ENCODE data around the gene KRT86.

Gene KRT86

GRCh38 chr12:52352951-52353350, 78.5 kb downstream of the KRT86 start:
- TF ChIP-seq POLR2A (IDR thresholded peaks at IDR 0.05; ENCODE audit: low read depth, low read length) (no peak), POLR2AphosphoS5 (IDR thresholded peaks at IDR 0.05; ENCODE audit: low read depth, low read length) (no peak), TAF1 (IDR thresholded peaks at IDR 0.05; ENCODE audit: borderline replicate concordance, low read depth, low read length) (no peak)
- DNase-seq (ENCODE audit: insufficient read length) (no peak), FAIRE-seq (no peak)

DNA sequence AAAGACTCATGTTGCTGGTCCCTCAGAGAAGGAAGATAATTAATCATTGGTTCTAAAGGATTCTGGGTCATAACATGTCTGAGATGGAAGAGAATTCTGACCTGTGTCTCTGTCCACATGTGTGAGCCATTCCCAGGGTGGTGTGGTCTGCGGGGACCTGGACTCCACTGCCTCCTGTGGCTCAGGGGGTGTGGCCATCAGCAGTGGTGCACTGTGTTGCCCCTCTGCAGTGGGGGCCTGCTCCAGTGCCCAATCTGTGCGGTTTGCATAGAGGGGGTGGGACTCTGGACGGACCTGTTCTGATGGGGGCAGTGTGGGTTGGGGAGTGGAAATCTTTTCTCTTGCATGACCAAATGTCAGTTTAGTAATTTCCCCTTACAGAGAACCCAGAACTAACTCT, 79.3 kb downstream of the KRT86 start:
- no peak for TF ChIP-seq TAF1 (IDR thresholded peaks at IDR 0.05; ENCODE audit: borderline replicate concordance, low read depth, low read length)
- no peak for DNase-seq (ENCODE audit: insufficient read length)
- no peak for FAIRE-seq

GRCh38 chr12:52354200-52354599, 79.8 kb downstream of the KRT86 start:
- FAIRE-seq: no peak
- TF ChIP-seq TAF1 (IDR thresholded peaks at IDR 0.05; ENCODE audit: borderline replicate concordance, low read depth, low read length) (no peak), POLR2AphosphoS5 (IDR thresholded peaks at IDR 0.05; ENCODE audit: low read depth, low read length) (no peak), POLR2A (IDR thresholded peaks at IDR 0.05; ENCODE audit: low read depth, low read length) (no peak)
- DNase-seq (ENCODE audit: insufficient read length): no peak

DNA sequence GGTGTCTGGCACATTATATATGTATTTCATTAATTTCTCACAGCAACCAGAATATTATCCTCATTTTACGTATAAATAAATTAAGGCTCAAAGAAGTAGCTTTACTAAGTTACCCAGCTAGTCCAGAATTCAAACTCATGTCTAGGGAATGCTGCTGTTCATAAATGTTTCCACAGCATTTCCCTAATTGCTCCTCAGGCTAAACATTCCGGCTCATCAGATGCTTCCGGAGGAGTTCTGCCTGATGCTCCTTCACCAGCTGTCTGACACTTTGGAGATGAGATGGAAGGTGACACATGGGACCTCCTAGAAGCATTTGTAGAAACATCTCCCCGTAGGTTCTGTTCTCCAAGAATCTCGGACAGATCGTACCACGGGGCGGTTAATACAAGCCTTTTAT, 80.7 kb downstream of the KRT86 start:
- no peak for TF ChIP-seq POLR2A (IDR thresholded peaks at IDR 0.05; ENCODE audit: low read depth, low read length)
- no peak for TF ChIP-seq TAF1 (IDR thresholded peaks at IDR 0.05; ENCODE audit: borderline replicate concordance, low read depth, low read length)
- no peak for TF ChIP-seq POLR2AphosphoS5 (IDR thresholded peaks at IDR 0.05; ENCODE audit: low read depth, low read length)
- DNase-seq (ENCODE audit: insufficient read length) (no peak), FAIRE-seq (no peak)

DNA sequence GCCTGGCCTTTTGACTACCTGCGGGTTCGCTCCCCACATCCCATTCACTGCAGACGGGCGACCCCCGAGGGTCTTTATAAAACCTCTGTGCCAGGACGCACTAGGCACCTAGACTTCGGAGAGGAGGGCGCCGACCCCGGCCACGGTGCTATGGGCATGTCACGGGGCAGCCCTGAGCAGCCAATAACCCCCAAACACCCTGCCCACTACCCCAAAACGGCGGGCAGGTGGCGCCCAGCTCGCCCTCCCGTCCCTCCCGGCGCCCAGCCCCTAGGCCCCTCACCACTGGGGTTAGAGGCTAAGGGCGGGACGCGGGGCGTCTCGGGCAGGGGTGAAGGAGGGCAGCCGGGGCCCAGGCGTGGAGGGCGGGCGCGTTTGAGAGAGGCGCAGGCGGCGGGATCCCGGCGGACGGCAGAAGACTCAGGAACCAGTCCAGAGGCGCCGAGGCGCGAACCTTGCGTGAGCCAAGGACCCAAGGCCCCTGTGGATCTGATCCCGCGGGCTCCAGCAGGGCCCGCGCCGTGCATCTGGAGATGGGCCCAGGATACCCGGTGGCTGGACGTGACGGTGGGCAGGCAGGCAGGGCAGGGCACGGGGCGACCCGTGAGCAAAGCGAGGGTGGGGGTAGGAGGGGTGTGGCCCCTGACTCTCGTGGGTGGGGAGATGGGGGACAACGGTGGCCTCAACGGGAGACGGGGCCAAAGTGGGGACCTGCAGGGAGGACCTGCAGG, 81.8 kb downstream of the KRT86 start:
- TF ChIP-seq POLR2AphosphoS5 (IDR thresholded peaks at IDR 0.05; ENCODE audit: low read depth, low read length) (no peak), TAF1 (IDR thresholded peaks at IDR 0.05; ENCODE audit: borderline replicate concordance, low read depth, low read length) (no peak), POLR2A (IDR thresholded peaks at IDR 0.05; ENCODE audit: low read depth, low read length) (no peak)
- no peak for FAIRE-seq
- DNase-seq (ENCODE audit: insufficient read length): no peak

DNA sequence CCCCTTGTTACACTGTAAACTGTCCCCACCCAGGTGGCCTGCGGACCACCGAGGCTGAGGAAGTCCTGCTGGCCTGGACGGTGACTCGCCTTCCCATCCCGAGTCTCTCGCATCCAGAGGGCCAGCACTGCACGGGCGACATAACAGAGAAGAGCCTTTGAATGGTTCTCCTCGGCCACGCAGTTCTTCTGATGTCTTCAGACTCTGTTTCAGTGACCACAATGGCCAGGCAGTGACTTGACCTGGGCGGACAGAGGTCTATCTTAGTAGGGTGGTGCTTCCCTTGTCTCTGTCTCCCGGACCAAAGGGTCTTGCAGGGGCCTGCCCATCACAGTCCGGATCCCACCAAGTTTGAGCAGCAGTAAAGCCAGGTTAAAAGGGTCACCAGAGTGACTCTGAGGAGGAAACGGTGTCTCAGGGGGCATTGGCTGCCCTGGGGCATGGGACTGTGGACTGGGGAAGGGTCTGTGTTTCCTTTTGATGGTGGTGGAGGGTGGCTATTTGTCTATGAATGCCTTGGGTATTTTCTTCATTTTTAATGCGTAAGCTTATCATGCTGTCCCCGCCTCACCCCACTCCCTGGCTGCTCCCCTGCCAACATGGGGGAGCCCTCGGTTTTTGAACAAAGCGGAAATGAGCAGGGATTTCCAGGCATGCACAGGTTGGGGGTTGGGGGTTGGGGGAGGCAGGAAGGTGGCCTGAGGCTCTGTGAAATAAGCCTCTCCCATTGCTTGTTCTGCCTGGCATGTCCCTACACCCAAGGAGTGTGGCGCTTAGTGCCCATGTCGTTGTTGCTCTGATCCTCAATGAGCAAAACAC, 82.5 kb downstream of the KRT86 start:
- no peak for FAIRE-seq
- TF ChIP-seq POLR2AphosphoS5 (IDR thresholded peaks at IDR 0.05; ENCODE audit: low read depth, low read length): no peak
- TF ChIP-seq TAF1 (IDR thresholded peaks at IDR 0.05; ENCODE audit: borderline replicate concordance, low read depth, low read length): no peak
- no peak for TF ChIP-seq POLR2A (IDR thresholded peaks at IDR 0.05; ENCODE audit: low read depth, low read length)
- DNase-seq (ENCODE audit: insufficient read length): no peak

All from GM12892 (cell line).